IPS DF 4.7 (cell line): ENCODE results near the gene TNFRSF11A.
A peak's percentile ranks its signal among the peaks of the same experiment; 100 is the strongest.

Experiments
- DNase-seq: peaks from one replicate; pipeline ENCODE4 v3.0.0-alpha.2; 2013; ENCODE audit warnings: low spot score; ENCODE audit errors: extremely low read depth

Gene TNFRSF11A

DNA sequence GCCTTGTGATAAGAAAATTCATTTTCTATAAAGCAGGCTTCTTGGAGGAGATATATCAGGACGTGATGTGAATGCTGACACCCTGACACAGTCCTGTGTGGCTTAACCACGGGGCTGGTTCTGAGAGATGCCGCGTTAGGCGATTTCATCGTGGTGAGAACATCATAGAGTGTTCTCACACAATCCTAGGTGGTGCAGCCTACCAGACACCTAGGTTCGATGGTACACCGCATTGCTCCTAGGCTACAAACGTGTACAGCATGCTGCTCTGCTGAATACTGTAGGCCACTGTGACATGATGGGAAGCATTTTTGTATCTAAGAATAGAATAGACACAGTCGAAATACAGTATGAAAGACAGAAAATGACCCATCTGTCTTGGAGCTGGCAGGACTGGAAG is 82.5 kb downstream of the TNFRSF11A start:
- DNase-seq, result no peak

DNA sequence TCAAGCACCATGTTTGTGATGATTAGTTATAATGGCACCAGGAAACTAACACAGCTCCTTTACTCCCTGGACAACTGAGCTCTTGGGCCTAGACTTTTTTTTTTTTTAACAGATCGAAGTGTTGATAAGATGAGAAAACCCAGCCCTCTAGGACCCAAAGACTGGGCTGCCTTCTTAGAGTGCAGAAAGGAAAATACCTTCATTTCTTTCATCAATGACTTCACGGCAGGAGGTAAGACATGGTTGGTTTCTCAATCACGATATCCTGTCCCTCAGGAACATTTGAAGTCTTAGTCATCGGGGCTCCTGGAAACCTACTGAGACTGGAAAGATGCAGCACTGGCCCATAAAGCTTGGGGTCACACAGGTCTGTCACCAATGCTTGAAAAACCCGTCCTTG is 84.7 kb downstream of the TNFRSF11A start:
- DNase-seq, result no peak

DNA sequence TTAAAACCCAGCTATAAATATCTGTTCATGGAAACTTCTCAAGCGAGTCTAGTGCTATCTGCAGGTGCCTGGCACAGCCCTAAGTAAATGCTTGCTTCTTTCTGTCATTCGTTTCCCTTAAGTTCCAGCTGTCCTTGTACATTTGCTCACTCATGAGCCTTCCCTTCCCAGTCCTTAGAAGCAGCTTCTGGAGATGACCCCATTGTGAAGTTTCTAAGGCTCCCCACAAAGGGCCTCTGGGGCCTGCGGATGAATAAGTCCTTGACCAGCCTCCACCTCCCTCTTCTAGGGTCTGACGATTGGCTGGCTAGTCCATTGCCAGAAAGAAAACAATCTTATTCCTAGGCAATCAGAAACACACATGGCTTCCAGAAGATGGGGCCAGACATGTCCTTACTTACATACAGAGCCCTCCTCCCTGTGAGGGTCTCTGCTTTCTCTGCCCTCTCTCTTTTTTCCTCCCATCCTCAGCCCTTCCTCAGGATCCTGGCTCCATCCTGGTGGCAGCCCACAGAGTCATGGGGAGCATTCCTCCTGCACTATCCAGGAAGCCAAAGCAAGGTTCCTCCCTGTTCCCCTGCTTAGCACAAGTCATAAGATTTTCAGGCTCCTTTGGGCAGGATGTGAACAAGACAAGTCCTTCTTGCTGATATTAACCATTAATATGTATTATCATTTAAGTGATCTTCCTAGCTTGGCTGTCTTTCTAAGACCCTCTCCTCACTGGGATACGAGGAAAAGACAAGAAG is 87.3 kb downstream of the TNFRSF11A start:
- DNase-seq, result no peak

GRCh38 chr18:62413206-62413605 is 88.1 kb downstream of the TNFRSF11A start:
- no peak for DNase-seq

DNA sequence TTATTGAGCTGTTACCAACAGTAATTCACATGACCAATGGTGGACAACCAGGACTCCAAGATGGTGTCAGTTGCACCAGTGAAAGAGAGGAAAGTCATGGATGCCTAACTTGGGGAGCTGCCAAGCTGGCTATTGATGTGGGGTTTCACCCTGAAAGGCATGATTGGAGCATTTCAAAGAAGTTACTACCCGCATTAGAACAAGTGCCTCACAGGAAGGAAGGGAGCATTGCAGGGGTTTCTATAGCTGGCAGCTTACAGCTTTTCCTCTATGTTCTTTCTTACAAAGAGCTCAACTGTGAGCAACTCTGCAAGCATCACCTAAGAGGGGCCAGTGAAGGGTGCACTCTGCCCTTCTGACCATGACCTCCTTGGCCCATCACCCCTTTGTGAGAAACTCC is 93.1 kb downstream of the TNFRSF11A start:
- no peak for DNase-seq

GRCh38 chr18:62420151-62420512 is 95.0 kb downstream of the TNFRSF11A start:
- DNase-seq, result no peak

DNA sequence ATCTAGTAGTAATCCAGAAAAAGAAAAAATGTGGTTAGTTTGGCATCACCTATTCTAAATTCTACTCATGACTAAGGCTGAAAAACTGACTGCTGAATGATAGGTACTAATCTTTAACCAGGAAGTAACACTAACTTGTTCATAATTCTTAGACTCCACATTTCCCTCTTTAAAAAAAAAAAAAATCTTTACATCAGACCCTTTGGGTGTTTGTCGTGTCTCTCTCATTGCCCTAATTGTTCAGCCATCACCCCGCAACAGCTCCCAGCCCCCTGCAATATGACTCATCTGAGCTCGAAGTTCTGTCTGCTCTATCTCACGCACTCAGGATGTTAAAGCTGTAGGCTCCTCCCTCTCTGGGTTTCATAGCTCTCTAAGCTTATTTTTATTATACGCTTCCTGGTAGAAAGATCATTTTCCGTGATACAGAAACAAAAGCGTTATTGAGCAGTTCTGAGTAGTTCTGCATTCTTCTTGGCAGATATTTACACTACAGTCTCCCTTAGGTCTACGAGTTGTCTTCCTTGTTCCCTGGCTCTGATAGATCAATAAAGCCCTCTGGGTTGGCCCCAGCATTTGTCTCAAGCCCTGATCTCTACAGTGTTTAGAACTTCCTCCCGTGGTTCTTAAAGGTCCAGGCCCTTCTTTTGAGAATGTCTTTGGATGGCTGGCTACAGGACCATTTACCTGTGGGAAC is 95.6 kb downstream of the TNFRSF11A start:
- no peak for DNase-seq

- DNase-seq, result peak; percentile 87
Observed at GRCh38 chr18:62425465-62426190, 100.5 kb downstream of the TNFRSF11A start.

GRCh38 chr18:62426191-62426488 is 101.0 kb downstream of the TNFRSF11A start:
- no peak for DNase-seq

DNA sequence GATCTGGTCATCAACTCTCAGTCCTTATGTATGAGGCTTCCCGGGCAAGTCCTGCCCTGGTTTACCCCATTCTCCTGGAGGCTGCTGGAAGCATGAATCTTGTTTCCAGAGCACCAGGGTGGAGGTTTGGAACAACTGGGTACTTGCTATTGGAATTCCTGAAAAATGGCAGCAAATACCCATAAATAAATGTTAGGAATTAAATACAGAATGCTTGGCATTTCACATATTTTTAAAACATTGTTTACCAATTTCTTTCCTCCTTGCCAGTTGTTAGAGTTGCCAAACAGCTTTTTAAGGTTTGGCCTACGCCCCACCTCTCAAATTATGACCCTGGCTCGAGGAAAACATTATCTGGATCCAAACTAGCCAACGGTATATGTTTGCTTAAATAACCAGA is 107.1 kb downstream of the TNFRSF11A start:
- no peak for DNase-seq

DNA sequence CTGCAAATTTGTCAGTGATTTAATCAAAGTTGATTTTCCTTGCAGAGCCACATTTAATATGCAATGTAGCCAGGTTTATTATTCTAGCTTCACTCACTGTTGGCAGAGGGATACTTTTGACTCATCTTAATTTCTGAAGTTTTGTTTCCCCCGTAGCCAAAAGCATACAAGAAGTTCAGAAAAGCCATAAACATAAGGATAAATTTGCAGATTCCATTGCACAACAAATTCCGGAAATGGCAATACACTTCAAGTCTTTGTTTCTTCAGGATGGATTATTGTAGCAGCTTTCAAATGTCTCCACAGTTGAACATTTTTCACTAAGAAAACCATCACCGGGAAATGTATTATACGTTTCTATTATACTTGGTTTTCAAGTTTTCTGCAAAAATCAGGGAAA is 109.7 kb downstream of the TNFRSF11A start:
- no peak for DNase-seq

DNA sequence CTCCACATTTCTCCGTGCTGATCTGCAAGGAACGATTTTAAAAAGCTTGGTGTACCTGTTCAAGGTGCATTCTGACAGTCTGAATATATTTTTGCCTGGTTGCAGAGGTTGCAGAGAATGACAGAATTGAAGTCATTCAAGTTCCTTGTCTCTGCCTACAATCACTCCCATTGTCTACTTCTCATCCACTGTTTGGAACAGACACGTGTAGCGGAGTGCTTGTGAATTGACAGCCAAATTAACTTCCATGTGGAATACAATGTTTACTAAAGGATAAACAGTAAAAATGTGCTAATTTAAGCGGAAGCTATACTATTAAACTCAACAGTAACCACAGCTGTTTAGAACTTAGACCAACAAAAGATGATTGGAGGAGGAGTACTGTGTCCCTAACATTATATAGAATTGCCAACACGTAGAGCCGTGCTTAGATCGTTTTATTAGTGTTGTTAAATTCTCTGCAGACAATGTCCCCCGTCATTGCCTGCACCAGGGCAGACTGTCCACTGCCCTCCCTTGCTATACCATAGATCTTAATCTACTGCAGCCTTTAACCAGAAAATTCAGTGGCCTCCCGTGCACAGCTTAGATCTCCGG is 110.4 kb downstream of the TNFRSF11A start:
- no peak for DNase-seq

- DNase-seq, result no peak
Observed at GRCh38 chr18:62436636-62437234, 111.6 kb downstream of the TNFRSF11A start.

DNA sequence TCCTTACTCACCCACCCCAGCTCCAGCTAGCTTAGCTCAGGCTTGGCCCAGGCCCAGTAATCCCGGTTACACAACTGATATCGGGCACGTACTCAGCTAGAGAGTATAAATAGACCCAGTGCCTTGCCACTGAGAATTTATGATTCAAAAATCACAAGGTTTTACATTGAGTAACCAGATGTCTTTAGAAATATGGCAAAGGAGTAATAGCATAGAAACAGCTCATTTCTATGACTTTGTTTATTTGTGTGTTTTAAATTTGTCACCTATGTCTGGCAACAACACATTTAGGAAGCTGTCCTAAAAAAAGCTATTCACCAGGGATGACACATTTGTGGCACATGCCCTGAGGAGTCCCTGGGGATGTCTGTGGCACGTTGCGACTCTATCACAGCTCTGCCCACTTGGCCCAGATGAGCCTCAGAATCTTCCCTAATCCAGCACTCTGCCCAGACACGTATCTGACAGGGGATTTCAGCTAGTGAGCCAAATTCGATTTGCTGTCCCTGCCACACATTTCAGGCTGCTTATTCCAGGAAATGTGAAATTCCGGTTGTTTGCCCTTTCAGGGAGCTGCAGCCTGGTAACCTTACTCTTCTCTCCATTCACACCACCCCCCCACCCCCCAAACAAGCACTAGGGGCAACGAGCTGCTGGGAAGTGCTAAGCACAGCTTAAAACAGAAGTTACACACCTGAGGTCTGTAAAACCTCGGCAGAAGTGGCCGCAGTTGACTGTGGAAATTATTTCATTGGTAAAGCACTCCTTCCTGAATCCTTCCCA is 112.3 kb downstream of the TNFRSF11A start:
- DNase-seq, result no peak

DNA sequence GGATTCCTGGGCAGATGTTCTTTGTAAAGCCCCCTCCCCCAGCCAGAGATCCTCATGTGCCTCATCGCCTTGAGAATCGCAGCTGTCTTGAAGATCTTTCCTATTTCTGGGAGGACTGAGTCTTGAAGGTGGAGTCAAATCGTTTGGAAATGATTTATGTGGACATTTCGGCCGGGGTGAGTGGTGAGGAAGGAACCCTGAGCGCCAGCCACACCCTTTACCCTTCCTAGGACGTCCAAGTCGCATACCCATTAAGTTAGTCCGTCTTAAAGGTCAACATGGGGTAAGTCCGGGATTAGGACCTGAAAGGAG is 112.9 kb downstream of the TNFRSF11A start:
- DNase-seq, result no peak

GRCh38 chr18:62438402-62438801 is 113.3 kb downstream of the TNFRSF11A start:
- no peak for DNase-seq

DNA sequence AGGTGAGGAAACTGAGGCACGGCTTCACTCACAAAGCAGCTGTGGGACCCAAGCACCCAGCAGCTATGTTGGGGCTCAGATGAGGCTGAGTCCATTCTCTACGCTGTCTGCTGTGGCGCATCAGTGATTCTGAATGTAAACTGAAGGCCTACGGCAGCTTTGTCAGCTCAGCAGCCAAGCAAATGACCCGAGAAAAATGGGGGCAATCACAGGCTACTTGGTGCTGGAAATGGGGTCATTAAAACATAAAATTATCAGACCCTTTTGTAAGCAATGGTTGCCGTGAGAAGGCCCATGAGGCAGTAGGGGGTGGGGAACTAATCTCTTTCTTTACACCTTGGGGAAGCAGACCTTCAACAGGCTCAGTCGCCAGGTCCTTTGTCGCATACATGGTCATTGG is 113.8 kb downstream of the TNFRSF11A start:
- DNase-seq, result no peak
